Gastrocnemius medialis (tissue), 4 donors: ENCODE measurements around the gene ARFGAP2.

Experiments
- POLR2A ChIP-seq, 2 donors: fragments of 450-650 bp; IDR thresholded peaks; one replicate each; pipeline ENCODE4 v1.6.1; 2017; ENCODE audit warnings: antibody characterized with exemption in 2 of 2, mild to moderate bottlenecking in 2 of 2, moderate library complexity in 2 of 2
- TF ChIP-seq, protein P1 (sequence below), 5 experiments: fragments of 450-650 bp in 3 of 5; fragments of 200-600 bp in 2 of 5; sonication (generic) in 2 of 5; IDR thresholded peaks in 4 of 5; conservative IDR thresholded peaks in 1 of 5; 1 replicate in 4 of 5; 2 replicates in 1 of 5; pipeline ENCODE4 v1.5.1; 2016 to 2019; ENCODE audit warnings: antibody characterized with exemption in 5 of 5, mild to moderate bottlenecking in 3 of 5, moderate library complexity in 3 of 5

DNA sequence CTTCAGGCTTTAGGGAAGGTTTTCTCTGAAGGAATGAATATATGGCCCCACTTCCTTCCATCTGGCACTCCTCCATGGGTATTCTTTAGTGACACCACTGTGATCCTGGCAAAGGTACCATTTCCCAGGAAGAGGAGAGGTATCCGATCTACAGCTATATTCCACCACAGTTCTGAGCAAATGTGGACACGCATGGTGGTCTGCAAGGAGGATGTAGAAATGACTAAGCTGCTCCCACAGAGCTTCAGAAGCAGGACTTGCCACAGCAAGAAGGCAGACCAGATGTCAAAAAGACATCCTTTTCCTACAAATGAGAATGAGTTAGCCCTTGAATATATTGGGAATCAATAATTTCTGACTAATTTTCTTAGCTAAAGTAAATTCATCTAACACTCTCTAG, 45.5 kb downstream of the ARFGAP2 start:
- TF ChIP-seq, protein P1, sequence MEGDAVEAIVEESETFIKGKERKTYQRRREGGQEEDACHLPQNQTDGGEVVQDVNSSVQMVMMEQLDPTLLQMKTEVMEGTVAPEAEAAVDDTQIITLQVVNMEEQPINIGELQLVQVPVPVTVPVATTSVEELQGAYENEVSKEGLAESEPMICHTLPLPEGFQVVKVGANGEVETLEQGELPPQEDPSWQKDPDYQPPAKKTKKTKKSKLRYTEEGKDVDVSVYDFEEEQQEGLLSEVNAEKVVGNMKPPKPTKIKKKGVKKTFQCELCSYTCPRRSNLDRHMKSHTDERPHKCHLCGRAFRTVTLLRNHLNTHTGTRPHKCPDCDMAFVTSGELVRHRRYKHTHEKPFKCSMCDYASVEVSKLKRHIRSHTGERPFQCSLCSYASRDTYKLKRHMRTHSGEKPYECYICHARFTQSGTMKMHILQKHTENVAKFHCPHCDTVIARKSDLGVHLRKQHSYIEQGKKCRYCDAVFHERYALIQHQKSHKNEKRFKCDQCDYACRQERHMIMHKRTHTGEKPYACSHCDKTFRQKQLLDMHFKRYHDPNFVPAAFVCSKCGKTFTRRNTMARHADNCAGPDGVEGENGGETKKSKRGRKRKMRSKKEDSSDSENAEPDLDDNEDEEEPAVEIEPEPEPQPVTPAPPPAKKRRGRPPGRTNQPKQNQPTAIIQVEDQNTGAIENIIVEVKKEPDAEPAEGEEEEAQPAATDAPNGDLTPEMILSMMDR (IDR thresholded peaks at IDR 0.05 in 4 of 5, conservative IDR thresholded peaks at IDR 0.05 in 1 of 5): no peak
- TF ChIP-seq POLR2A (IDR thresholded peaks at IDR 0.05): no peak
